Activated T-cell treated with anti-CD3 and anti-CD28 coated beads for 1 hour (primary cell): ENCODE measurements around the gene CHST11.

Source experiments
- DNase-seq: peaks from one replicate; pipeline ENCODE4 v3.0.0-alpha.2; 2020; ENCODE audit warnings: low read depth

CHST11 gene

DNA sequence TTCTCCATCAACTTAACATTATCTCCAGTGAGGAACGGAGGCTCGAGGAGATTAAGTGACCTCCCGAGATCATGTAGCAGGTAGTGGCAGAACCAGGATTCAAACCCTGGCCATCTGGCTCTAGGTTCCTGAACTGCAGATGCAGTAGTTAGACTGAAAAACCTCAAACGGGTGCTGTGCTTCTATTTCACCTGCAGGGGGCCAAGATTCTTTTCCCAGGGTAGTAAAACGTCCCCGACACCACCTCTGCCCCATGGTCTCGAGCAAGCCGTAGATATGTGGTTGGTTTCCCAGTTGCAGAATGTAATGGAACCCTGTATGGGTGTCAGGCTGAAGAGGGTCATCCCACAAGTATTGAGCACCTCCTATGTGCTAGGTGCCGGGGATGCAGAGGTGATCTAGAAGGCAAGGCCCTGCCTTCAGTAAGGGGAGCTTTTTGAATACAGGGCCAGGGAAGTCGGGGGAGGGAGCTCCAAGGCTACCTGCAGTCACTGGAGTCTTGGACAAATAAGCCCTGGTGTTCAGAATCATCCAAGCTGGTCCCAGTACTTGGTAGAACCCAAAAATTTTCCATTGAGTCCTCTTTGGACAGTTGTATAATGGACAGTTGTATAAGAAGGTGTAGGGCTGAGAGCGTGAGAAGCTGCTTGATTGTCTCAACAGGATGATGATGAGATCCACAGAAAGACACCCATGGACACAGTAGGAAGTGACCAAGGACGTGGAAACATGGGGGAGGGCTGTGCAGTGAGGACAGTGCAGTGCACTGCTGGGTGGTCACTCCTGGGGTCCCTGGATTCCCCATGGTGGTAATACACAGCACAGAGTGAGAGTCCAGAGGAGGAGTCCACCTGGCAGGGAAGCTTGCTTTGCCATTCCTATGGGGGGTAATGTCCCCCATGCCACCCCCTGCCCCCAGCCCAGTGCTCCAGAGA is 197.2 kb downstream of the CHST11 start:
- no peak for DNase-seq

DNA sequence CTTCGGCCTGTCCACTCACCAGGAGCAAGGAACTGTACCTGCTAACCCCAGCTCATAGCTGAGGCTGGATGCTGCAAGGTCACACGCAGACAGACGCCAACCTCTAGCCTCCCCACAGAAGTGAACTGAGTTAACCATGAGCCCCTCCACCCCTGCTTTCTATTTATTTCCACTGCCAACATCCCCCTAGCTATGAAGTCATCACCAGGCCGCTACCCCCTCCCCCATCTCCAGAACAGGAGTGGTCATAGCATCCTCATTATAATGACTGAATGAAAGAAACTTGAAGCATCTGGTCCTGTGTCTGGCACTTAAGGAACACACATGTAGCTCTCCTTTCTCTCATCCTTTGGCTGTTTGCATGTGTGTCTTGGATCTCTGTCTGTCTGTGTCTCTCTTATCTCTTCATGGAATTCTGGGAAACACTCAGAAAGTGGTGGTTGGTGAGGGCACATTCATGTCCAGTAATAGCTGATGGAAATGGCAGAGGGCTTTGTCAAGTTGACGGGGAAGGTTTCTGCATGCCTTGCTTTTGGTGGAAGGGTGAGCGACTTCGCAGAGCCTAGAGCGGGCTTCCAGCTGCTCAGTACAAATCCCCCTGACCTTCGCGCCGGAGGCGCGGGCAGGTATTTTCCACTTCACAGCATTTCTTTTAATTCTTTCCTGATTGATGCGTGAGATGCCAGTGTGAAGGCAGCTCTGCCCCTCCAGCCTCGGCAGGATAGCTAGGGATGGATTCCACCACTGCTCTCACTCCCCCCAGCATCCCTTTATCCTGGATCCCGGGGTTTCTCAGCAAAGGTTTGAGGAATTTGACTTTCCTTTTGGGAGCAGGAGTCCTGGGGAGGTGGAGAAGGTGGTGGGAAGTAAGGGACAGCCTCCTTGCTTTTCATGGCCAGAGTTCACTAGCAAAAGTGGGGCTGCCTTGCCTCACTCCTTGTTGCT is 198.2 kb downstream of the CHST11 start:
- no peak for DNase-seq

DNA sequence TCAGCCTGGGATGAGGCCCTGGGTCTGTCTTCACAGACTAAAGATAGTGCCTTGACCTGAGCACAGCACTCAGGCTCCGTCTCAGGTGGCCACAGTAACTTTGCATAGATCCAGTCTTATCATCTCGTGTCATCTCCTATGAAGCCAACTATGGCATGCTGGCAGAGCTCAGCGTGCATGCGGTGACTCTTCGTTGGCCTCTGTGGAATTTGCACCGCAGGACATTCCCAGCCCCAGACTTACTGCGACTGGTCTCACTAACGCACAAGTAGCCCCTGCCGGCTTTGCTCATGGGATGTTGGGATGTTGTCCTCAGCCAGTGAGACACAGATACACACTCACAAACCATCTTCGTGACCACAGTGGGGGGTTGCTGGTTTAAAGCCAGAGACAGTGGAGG is 199.6 kb downstream of the CHST11 start:
- no peak for DNase-seq

DNA sequence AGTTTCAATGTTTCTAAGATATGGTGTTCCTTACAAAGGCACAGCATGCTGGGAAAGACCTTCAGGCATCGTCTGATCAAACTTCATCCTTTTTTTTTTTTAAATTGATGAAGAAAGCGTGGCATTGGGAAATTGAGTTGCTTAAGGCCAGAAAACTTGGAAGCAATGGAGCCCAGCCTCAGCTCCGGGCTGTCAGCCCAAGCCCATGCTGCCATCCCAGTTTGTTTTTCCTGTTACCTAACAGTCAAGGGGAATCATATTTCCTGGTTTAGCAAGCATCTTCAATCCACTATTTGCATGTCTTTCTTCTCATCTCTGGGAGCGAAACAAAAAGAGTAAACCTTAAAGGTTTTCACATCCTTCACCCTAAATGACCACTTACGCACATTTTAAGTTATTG is 200.2 kb downstream of the CHST11 start:
- no peak for DNase-seq

DNA sequence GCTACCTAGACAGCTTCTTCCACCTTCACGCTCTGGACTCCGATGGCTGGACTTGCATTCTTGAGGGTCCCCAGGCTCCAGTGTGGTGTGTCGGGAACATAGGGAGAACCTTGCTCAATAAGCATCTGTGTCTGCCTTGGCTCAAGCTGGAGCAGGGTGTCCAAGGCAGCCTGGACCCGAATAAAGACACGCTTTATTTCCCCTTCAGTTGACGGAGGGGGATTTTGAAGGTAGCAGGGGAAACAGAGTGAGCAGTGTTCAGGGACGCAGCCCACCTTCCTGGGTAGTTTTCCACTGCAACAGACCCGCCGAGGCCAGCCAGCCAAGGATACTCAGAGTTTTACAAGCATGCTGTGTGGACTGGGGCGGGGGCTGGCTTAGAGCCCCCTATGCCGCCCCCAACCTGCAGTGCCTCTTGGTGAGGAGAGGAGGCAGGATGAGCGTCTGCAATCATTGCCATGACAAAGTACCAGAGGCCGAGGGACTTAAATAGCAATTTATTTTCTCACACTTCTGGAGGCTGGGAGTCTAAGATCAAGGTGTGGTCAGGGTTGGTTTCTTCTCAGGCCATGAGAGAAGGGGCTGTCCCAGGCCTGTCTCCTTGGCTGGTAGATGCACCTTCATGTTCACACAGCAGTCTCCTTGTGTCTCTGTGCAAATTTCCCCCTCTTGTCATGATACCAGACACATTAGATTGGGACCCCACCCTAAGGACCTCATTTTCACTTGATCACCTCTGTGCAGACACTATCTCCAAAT is 201.2 kb downstream of the CHST11 start:
- no peak for DNase-seq

DNA sequence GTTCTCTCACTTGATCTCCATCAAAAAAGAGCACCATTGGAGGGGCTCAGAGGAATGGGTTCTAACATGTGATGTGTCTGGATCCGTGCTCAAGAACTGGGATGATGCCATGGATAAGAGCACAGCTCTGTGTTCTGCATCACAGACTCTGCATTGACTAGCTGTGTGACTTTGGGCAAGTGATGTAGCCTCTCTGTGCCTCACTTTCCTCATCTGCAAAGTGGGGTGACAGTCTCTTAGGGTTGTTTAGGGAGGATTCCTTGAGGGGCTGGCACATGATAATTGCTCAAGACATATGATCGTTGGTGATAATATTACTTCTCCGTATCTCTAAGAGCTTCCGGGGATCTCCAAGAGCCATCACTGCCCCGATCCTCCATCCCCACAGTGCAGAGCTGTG is 202.3 kb downstream of the CHST11 start:
- no peak for DNase-seq

DNA sequence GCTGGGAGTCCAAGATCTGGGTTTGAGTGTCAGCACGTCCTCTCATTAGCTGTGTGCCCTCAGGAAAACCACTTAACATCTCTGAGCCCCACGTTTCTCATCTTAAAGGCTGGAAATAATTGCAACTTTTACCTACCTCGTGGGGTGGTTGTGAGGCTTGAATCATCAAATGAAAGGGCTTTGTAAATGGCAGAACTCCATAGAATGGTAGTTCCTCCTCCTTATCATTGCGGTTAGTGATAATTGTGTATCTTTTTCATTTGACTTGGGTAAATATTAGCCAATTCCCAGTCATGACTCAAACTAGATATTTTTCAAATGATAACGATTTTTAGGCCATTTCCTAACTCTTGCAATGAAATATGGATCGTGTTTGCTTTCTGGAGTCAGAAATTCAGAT is 205.5 kb downstream of the CHST11 start:
- no peak for DNase-seq

DNA sequence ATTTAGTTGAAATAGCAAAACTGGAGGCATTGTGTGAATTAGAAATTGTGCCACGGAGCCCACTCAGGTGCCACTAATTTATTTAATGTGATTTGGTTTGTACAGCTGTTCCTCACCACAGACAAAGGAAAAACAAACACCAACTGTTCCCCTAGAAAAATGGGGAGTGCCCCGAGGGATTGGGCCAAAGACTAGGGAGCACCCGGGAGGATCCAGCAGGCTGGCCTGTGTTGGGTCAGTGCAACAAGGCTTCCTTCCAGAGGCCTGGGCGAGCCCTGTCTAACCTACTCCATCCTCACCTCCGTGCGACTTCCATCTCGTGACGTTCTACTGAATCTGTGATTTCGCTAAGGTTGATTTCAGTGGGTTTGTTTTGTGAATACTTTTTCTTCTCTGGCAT is 206.2 kb downstream of the CHST11 start:
- DNase-seq, result no peak

DNA sequence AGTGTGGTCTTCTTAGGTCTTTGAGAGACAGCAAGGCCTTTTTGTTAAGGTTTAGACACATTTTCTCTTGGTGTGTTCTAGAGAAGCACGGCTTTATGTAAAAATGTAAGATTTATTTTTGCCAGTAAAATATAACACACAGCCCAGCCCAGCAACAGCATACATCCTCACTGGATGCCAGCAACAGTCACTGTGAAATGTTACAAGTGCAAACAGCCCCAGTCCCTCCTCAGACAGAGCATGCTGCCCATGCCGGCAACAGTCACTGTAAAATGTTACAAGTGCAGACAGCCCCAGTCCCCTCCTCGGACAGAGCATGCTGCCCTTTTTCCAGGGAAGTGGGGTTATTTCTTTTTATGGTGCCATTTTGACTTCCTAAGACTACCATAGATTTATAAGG is 207.6 kb downstream of the CHST11 start:
- DNase-seq, result no peak

DNA sequence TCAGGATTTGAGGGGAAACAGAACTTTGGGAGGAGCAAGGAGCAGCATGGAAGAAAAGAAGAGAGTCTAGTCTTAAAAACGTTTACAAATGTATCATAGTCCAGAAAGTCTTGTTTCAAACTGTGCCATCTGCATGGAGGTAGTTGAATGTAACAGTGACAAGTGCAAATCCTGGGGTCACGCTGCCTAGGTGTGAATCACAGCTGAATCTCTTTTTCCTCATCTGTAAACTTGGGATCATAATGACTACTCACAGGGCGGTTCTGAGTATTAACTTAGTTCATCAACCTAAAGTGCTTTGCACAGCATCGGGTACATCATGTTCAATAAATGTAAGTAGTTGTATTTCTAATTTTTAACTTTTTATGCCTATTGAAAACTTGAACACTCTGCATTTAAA is 208.5 kb downstream of the CHST11 start:
- no peak for DNase-seq

DNA sequence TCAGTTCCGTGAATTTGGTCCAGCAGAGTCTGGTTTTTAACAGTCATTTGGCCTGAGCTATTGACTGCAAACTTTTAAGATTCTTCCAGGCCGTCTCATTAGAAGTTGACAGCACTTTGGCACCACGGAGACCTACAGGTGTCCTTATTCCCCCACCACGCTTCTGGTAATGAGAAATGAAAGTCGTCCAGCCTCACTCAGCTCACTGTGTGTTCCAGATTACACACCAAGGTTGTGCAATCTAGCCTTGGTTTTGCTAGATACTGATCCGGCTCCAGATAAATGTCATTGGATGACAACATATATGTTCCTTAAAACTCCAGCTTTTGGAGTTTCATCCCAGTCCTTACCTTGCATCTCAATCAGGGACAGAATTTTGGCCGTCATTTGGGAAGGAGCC is 210.4 kb downstream of the CHST11 start:
- DNase-seq, result no peak

DNA sequence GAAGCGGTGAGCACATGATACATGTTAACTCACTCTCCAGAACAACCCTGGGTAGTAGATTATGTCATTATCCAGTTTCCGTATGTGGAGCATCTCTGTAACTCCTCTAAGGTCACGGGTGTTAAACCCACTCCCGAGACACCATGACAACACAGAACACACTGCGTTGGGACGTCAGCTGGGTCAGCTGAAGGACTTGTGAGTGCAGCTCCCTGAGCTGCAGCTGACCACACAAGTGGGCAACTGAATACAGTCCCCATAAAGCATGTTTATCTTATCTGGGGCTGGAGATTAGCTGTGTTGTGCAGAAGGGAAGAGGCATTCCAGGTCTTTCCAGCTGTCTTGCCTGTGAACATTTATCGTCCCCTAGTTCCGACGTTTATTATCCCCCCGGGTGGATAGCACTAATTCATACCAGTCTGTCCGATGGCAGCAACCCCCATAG is 211.5 kb downstream of the CHST11 start:
- no peak for DNase-seq

DNA sequence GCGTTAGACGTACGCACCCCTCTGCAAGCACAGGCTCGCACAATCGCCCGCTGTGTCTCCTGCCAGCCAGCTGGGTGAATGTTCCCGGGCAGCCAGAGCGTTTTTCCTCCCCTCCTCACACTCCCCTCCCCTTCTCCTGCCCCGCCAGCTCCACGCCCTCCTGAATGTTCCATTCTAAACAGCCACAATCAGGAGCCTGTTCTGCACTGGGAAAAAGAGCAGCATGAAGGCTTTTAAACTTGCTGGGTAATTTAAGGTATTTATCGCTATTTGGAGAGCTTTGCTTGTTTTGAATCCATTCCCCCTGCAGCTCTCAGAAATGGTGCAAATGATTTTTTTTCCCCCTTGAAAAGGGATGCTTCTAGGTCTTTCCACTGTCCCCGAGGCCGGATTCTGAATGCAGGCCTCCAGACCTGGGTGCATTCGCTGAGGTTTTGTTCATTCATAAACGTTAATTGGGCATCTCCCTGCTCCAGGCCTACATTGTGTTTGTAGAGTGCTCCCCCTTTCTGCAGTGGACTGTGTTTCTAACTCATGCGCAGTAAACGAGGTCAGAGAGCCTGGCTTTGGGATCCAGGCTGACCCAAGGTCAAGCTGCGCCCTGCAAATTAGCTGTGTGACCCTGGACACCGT is 212.5 kb downstream of the CHST11 start:
- no peak for DNase-seq

DNA sequence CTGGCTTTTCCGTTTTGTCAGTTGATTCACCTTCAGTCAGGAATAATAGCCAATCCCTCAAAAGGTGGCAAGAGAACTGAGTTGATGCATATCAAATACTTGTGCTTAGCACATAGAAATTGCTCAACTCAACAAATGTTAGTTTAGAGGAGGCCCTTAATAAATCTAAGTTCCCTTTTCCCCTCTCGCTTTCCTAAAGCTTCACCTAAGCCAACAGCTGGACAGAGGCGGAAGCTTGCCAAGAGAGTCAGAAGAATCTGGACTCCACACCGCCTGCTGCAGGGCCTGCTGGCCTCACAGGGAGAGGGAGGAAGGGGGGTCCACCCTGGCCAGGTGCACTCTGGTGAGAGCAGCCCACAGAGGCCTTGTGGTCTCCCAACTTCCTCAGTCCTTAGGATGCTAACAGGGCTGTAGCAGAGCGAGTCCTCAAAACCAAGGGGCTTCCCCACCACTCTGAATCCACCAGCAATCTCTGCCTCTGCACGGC is 213.1 kb downstream of the CHST11 start:
- no peak for DNase-seq

DNA sequence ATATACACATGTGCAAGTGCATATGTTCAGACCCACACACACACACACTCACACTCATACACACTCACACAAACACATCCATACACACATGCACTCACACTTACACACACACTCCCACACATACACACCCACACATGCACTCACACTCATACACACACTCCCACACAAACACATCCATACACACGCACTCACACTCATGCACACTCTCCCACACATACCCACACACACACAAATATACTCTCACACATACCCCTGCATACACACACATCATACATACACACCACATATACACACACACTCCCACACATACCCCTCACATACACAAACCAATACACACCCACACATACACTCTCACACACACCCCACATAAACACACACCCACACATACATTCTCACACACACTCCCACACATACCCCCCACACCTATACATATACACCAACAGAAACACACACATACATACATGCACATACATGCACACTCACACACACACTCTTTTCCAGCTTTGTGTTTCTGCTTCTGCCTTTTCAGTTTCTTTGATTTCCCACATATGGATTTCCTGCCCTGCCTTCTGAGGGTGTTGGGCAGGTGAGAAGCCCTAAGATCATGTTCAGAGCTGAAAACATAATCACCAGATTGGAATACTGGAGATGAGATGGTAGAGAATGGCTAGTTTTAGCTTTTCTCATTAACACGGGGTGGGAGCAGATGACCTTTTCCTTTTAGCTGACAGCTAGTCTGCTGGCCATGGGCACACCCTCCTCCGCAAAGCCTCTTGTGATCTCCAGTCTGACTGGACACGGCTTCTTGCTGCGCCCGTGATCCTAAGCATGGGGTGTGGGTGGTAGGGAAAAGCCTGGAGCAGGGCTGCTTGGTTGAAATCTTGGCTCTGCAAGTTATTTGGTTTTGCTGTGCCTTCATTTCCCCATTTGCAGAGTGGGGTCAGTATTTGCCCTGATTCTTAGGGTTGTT is 214.0 kb downstream of the CHST11 start:
- no peak for DNase-seq

DNA sequence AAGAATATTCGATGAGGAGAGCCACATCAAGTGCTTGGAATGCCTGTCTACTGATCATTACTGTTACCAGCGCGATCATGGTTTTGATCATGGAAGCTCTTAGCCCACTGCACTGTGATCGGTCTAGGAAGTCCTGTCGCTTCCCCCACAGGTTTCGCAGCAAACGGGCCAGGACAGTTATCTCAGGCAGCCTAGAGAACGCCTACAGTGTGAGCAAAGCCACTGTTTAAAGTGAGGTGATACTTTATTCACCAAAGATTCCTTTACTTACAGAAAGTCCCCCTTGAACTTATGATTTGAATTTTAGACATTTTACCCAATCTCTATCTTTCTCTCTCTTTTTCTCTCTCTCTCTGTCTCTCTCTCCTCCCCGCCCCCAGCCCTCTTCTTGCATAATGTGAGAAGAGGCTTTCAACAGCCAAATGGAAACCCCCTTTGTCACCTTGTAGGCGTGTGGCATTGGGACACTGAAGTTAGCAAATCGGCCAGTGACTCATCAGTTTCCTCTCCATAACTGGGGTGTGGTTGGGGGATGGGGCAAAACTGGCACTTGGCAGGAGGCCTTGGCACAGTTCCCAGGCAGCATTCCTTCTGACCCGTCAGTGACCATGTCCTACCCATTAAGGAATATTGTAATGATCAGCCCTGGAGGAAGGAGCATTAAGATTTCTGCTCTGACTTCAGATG is 214.8 kb downstream of the CHST11 start:
- DNase-seq, result peak; percentile 55

DNA sequence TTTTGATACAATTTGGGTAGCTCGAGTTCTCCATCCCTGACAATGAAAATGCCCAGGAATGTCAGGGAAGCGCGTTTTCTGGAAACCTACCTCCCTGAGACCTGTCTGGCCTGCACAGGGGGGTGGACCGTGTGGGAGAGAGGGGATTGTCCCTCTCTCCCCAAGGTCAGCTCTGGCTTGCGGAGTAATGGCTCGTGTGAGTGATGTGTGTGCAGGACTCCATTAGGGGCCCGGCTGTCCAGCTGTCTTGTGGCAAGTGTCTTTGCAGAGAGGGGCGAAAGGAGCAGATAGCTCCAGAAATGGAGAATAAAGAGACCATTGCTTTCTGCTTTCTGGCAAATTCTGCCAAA is 215.3 kb downstream of the CHST11 start:
- DNase-seq, result no peak

DNA sequence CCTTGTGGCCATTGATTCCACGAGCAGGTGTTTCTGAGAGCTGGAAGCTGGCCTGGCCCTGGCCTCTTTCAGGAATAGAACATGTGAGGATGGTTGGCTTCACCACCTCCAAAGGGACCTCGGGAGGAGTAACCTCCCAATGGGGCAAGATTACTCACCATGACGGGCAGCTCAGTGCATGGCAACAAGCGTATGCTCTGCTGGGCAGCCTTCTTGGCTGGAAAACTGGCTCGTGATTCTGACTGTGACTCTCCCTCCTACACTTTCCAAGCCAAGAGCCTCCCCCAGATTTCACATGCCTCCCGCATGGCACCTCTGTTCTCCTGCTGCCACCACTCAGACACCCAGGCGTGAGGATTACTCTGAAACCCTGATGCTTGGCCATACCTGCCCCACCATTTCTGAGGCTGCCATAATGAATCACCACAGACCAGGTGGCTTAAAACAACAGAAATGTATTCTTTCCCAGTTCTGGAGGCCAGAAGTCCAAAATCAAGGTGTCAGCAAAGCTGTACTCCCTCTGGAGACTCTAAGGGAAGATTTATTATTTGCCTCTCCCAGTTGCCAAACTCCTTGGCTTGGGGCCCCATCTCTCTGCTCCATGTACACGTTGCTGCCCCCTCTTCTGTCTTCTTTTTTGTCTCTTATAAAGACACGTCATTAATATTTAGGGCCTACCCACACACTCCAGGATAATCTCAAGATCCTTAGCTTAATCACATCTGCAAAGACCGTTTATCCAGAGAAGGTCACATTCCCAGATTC is 215.9 kb downstream of the CHST11 start:
- no peak for DNase-seq

DNA sequence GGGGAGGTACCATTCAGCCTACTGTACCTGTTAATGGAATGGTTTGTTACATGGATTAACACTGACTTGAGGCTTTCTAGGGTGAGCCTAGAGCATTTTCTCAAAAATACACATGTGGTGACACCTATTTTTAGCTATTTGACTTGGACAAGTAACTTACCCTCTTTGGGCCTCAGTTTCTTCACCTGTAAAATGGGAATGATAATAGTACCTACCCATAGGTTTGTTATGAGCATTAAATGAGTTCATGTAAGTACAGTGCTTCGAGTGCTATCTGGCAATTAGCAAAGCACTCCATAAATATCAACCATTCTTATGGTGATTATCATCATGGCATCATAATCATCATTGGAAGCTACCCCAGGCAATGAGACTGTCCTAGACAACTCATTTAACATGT is 216.5 kb downstream of the CHST11 start:
- no peak for DNase-seq
